ENCODE results near the gene PADI2. TPM values are rescaled to one million over a fixed set of nuclear protein-coding genes. Genes with fewer than 3 reads are reported as not detected.
A peak's percentile ranks its signal among the peaks of the same experiment; 100 is the strongest.

Gene PADI2
- total RNA-seq (2012; rRNA removed), result under 0.01 TPM in 1 of 2 replicates, not detected in the other

- peaks cover 43% of the 10 kb centered on the region for H3K27me3 ChIP-seq (ENCODE audit: control insufficient read depth, insufficient read depth, low read length)
- no peak within 1 kb of the TSS for H3K9ac ChIP-seq (ENCODE audit: low read depth, low read length)
These were observed at the start of gene PADI2 for GRCh38 chr1:17119076-17119772. Gene PADI2, minus strand, starts transcription at chr1:17119451. Its CDS starts 80 bp downstream, at chr1:17119371.

GRCh38 chr1:17168091-17168876, 49.0 kb upstream of the PADI2 start:
- H3K9me3 ChIP-seq (replicated peaks; ENCODE audit: low read length), result no peaks in the 10 kb centered on the region
- no peaks in the 10 kb centered on the region for H3K27me3 ChIP-seq (ENCODE audit: control insufficient read depth, insufficient read depth, low read length)
- H3K4me1 ChIP-seq (ENCODE audit: control insufficient read depth, insufficient read depth, low read length), result peaks cover 43% of the 10 kb centered on the region
- H3K4me2 ChIP-seq (ENCODE audit: low read length), result peak overlapping the region; percentile 79
- H3K36me3 ChIP-seq (ENCODE audit: insufficient read depth, low read length), result no peaks in the 10 kb centered on the region
- peak overlapping the region; percentile 86 for H3K9ac ChIP-seq (ENCODE audit: low read depth, low read length)
- H3K4me3 ChIP-seq (ENCODE audit: low read length), result peak overlapping the region; percentile 54

More at GRCh38 chr1:17119076-17119772, at the start of gene PADI2:
- Histone ChIP-seq H3K4me2 (ENCODE audit: low read length) (peak within 1 kb of the TSS; percentile 82), H3K9me3 (replicated peaks; ENCODE audit: low read length) (no peaks in the 10 kb centered on the region), H3K4me3 (ENCODE audit: low read length) (peak within 1 kb of the TSS; percentile 61), H3K4me1 (ENCODE audit: control insufficient read depth, insufficient read depth, low read length) (peaks cover 24% of the 10 kb centered on the region), H3K36me3 (ENCODE audit: insufficient read depth, low read length) (no peaks in the 10 kb centered on the region)

GRCh38 chr1:17167786-17168090, 48.5 kb upstream of the PADI2 start:
- Histone ChIP-seq H3K4me3 (ENCODE audit: low read length) (no peak overlapping the region), H3K4me1 (ENCODE audit: control insufficient read depth, insufficient read depth, low read length) (peaks cover 43% of the 10 kb centered on the region), H3K4me2 (ENCODE audit: low read length) (peak overlapping the region; percentile 79), H3K27me3 (ENCODE audit: control insufficient read depth, insufficient read depth, low read length) (no peaks in the 10 kb centered on the region), H3K36me3 (ENCODE audit: insufficient read depth, low read length) (no peaks in the 10 kb centered on the region), H3K9ac (ENCODE audit: low read depth, low read length) (peak overlapping the region; percentile 86), H3K9me3 (replicated peaks; ENCODE audit: low read length) (no peaks in the 10 kb centered on the region)

- H3K36me3 ChIP-seq (ENCODE audit: insufficient read depth, low read length), result no peaks in the 10 kb centered on the region
- H3K4me1 ChIP-seq (ENCODE audit: control insufficient read depth, insufficient read depth, low read length), result peaks cover 43% of the 10 kb centered on the region
- peak overlapping the region; percentile 79 for H3K4me2 ChIP-seq (ENCODE audit: low read length)
- peak overlapping the region; percentile 86 for H3K9ac ChIP-seq (ENCODE audit: low read depth, low read length)
- H3K4me3 ChIP-seq (ENCODE audit: low read length), result no peak overlapping the region
- H3K27me3 ChIP-seq (ENCODE audit: control insufficient read depth, insufficient read depth, low read length), result no peaks in the 10 kb centered on the region
- H3K9me3 ChIP-seq (replicated peaks; ENCODE audit: low read length), result no peaks in the 10 kb centered on the region
These were observed 48.0 kb upstream of the PADI2 start for GRCh38 chr1:17167041-17167785.

GRCh38 chr1:17165823-17166222, 46.6 kb upstream of the PADI2 start:
- H3K36me3 ChIP-seq (ENCODE audit: insufficient read depth, low read length), result no peaks in the 10 kb centered on the region
- H3K27me3 ChIP-seq (ENCODE audit: control insufficient read depth, insufficient read depth, low read length), result no peaks in the 10 kb centered on the region
- peaks cover 37% of the 10 kb centered on the region for H3K4me1 ChIP-seq (ENCODE audit: control insufficient read depth, insufficient read depth, low read length)
- no peak overlapping the region for H3K4me2 ChIP-seq (ENCODE audit: low read length)
- H3K9me3 ChIP-seq (replicated peaks; ENCODE audit: low read length), result no peaks in the 10 kb centered on the region
- H3K9ac ChIP-seq (ENCODE audit: low read depth, low read length), result no peak overlapping the region
- no peak overlapping the region for H3K4me3 ChIP-seq (ENCODE audit: low read length)

GRCh38 chr1:17163789-17164666, 44.8 kb upstream of the PADI2 start:
- no peaks in the 10 kb centered on the region for H3K36me3 ChIP-seq (ENCODE audit: insufficient read depth, low read length)
- H3K27me3 ChIP-seq (ENCODE audit: control insufficient read depth, insufficient read depth, low read length), result no peaks in the 10 kb centered on the region
- no peak overlapping the region for H3K4me2 ChIP-seq (ENCODE audit: low read length)
- peaks cover 21% of the 10 kb centered on the region for H3K4me1 ChIP-seq (ENCODE audit: control insufficient read depth, insufficient read depth, low read length)
- no peak overlapping the region for H3K9ac ChIP-seq (ENCODE audit: low read depth, low read length)
- no peaks in the 10 kb centered on the region for H3K9me3 ChIP-seq (replicated peaks; ENCODE audit: low read length)
- H3K4me3 ChIP-seq (ENCODE audit: low read length), result no peak overlapping the region

- Histone ChIP-seq H3K4me1 (ENCODE audit: control insufficient read depth, insufficient read depth, low read length) (peaks cover 16% of the 10 kb centered on the region), H3K9me3 (replicated peaks; ENCODE audit: low read length) (no peaks in the 10 kb centered on the region)
These were observed 44.1 kb upstream of the PADI2 start for GRCh38 chr1:17163371-17163770.

GRCh38 chr1:17162941-17163340, 43.7 kb upstream of the PADI2 start:
- no peak overlapping the region for H3K9ac ChIP-seq (ENCODE audit: low read depth, low read length)
- H3K4me2 ChIP-seq (ENCODE audit: low read length), result no peak overlapping the region
- H3K4me1 ChIP-seq (ENCODE audit: control insufficient read depth, insufficient read depth, low read length), result peaks cover 12% of the 10 kb centered on the region
- H3K27me3 ChIP-seq (ENCODE audit: control insufficient read depth, insufficient read depth, low read length), result no peaks in the 10 kb centered on the region
- no peak overlapping the region for H3K4me3 ChIP-seq (ENCODE audit: low read length)
- no peaks in the 10 kb centered on the region for H3K9me3 ChIP-seq (replicated peaks; ENCODE audit: low read length)
- H3K36me3 ChIP-seq (ENCODE audit: insufficient read depth, low read length), result no peaks in the 10 kb centered on the region

More at GRCh38 chr1:17163371-17163770, 44.1 kb upstream of the PADI2 start:
- Histone ChIP-seq H3K4me2 (ENCODE audit: low read length) (no peak overlapping the region), H3K27me3 (ENCODE audit: control insufficient read depth, insufficient read depth, low read length) (no peaks in the 10 kb centered on the region), H3K4me3 (ENCODE audit: low read length) (no peak overlapping the region), H3K9ac (ENCODE audit: low read depth, low read length) (no peak overlapping the region), H3K36me3 (ENCODE audit: insufficient read depth, low read length) (no peaks in the 10 kb centered on the region)

- H3K4me1 ChIP-seq (ENCODE audit: control insufficient read depth, insufficient read depth, low read length), result peaks cover 4% of the 10 kb centered on the region
- no peaks in the 10 kb centered on the region for H3K36me3 ChIP-seq (ENCODE audit: insufficient read depth, low read length)
- no peak overlapping the region for H3K9ac ChIP-seq (ENCODE audit: low read depth, low read length)
- no peaks in the 10 kb centered on the region for H3K27me3 ChIP-seq (ENCODE audit: control insufficient read depth, insufficient read depth, low read length)
- no peak overlapping the region for H3K4me3 ChIP-seq (ENCODE audit: low read length)
- no peak overlapping the region for H3K4me2 ChIP-seq (ENCODE audit: low read length)
- H3K9me3 ChIP-seq (replicated peaks; ENCODE audit: low read length), result no peaks in the 10 kb centered on the region
These were observed 42.9 kb upstream of the PADI2 start for GRCh38 chr1:17161926-17162800.

- Histone ChIP-seq H3K9me3 (replicated peaks; ENCODE audit: low read length) (no peaks in the 10 kb centered on the region), H3K4me1 (ENCODE audit: control insufficient read depth, insufficient read depth, low read length) (no peaks in the 10 kb centered on the region), H3K4me3 (ENCODE audit: low read length) (no peak overlapping the region), H3K4me2 (ENCODE audit: low read length) (no peak overlapping the region), H3K27me3 (ENCODE audit: control insufficient read depth, insufficient read depth, low read length) (no peaks in the 10 kb centered on the region), H3K9ac (ENCODE audit: low read depth, low read length) (no peak overlapping the region), H3K36me3 (ENCODE audit: insufficient read depth, low read length) (no peaks in the 10 kb centered on the region)
These were observed 42.0 kb upstream of the PADI2 start for GRCh38 chr1:17161137-17161740.
